GM19468 (cell line): Measurements from ENCODE around the gene SPRY1.

Source experiments
- ATAC-seq: cut with Tn5 transposase; IDR thresholded peaks from one replicate; pipeline ENCODE4 v1.9.1; 2021; ENCODE audit warnings: mild to moderate bottlenecking, moderate library complexity, moderate number of reproducible peaks; ENCODE audit not compliant: unreplicated experiment; ENCODE audit errors: extremely low read depth

Gene SPRY1, protein sequence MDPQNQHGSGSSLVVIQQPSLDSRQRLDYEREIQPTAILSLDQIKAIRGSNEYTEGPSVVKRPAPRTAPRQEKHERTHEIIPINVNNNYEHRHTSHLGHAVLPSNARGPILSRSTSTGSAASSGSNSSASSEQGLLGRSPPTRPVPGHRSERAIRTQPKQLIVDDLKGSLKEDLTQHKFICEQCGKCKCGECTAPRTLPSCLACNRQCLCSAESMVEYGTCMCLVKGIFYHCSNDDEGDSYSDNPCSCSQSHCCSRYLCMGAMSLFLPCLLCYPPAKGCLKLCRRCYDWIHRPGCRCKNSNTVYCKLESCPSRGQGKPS

DNA sequence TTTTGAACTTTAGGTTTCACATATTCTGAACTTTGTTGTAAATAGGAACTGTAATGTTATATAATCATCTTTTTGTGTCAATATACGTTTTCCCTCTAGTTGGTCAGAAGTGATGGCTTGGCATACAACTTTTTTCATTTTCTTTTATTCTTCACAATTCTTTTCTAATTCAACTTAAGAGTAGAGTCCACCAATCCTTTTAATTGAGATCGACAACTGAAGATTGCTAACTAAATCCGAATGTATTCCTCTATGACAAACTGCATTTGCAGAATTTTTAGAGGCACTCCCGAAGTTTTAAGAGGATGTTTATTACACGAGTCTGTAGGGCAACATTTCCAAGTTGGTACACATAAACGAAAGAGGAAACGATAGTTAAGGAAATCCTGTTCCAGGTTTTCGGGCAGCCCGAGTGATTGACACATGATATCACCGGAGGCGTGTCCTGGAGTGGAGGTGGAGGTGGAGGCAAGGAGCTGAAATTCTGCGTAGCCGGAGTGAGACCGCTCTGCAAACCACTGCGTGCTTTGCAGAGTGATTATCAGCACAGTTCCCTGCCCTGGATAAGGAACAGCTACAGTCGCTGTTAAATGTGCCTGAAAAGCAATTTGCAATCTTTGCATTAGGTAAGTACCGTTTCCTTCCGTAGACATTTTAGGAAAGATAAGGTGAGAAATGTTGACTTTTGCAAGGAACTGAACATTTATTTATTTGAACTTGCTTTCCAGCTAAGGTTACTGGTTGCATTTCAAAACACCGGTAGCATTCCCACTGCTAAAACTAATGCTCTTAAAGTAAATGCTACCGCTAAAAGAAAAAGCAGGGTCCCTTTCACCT, at the start of gene SPRY1:
Gene SPRY1, plus strand, starts transcription at position 489 of the 837 bp plus-strand sequence. CDS start 4,797 bp downstream, outside the sequence.
- peak; percentile 28 for ATAC-seq

DNA sequence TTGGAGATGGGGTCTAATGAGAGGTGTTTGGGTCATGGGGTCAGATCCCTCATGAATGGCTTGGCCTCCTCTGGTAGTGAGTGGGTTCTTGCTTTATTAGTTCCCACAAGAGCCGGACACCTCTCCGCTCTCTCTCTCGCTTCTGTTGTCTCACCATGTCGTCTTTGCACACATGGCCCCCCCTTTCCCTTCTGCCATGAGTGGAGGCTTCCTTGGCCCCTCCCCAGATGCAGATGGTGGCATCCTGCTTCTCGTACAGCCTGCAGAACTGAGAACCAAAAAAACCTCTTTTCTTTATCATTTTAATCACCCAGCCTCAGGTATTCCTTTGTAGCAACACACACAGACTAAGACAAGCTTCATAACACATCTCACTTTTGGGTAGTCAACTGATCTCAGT, 49.6 kb upstream of the SPRY1 start:
- ATAC-seq: no peak

DNA sequence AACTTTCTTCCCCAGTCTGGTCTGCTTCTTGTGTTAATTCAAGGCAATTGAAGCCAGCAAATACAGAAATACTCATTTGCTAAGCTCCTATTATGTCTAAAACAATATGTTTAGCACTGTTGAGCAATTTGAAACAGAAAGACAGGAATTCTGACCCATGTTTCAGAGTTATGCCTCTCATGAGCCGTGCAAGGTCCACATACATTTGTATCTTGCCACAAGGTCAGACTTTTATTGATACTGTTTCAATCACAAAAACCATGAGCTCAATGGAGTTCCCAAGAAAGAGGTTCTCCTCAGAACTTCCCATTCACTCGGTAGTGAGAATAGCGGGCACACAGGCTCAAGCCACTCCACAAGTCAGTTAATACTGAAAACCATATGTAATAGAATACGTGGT, 47.6 kb upstream of the SPRY1 start:
- ATAC-seq: no peak

DNA sequence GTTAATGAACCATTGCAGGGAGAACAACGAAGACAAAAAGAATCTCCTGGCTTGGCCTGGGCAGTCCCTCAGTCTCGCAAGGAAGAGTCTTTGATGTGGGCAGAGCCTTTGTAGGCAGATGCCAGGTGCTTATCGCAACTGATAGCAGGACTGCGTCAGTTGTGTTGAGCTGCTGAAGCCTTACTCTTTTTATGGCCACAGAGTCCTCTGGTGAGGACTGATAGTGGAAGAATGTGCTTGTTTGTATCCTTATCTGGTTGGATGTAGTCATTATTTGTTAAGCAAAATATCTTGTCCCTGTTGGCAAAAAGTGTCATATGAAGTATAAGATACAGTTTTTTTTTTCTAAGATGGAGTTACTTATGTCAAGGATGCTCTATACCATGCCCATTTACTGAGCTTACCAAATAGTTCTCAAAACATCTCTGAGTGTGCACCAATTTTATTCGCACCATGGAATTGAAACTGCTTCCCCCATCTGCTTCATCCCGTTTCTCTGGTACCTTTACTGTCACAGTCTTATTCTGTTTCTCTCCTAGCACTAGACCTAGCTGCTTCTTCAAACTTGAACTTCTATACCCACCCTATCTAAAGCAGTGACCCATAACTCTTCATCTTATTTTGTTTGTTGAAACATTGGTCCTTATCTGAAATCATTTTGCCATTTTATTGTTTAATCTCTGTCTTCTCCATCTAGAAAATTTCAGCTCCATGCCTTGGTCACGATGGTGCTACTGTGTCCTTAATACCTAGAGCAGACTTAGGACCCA, 47.0 kb upstream of the SPRY1 start:
- ATAC-seq: no peak

DNA sequence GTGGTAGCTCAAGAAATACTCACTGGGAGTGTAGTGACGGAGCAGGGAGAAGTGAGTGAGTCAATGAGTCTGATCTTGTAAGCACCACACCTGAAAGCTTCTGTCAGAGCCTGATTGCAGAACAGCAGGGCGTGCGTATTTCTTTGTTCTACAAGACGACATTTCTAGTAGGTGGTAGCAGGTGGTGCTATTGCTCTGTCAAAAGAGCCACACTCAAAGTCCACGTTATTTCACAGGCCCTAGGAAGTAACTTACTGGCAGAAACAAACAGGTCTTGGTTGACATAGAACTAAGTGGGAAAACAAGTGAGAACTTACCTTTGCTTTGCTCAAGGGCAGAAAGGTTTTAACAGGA, 46.4 kb upstream of the SPRY1 start:
- ATAC-seq: no peak

DNA sequence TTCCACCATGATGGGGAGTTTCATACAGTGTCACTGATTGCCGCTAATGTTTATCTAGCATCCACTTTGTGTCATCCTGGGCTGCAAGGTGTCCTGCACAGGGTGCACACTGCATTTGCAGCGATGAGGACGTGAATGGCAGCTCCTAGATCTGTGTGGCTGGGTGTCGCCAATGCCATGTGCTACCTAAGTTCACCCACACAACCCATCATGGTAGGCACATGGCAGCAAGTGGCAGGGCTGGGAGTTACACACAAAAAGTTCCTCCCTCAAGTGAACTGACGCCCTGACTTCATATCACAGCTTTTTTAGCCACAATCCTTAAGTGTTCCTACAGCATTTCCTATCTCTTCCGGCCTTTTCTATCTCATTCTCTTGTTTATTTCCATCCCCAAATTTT, 45.9 kb upstream of the SPRY1 start:
- no peak for ATAC-seq

DNA sequence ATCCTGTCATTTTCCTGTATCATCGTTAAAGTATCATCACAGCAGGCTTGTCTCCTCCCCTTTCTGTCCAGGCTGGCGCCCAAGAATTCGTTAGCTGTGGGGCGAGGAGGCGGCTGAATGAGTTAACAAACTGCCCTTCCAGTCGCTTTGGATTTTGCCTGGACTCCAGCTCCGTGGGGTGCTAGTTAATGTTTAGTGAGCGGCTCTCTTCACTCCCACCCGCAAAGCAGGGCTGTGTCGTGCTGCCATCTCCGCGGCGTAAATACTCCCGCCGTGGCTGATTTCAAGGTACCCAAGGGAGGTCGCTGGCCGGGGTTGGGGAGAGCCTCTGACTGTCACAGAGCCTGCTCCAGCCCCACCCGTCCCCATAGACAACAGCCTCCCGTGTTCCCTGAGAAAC, 44.9 kb upstream of the SPRY1 start:
- ATAC-seq: no peak

DNA sequence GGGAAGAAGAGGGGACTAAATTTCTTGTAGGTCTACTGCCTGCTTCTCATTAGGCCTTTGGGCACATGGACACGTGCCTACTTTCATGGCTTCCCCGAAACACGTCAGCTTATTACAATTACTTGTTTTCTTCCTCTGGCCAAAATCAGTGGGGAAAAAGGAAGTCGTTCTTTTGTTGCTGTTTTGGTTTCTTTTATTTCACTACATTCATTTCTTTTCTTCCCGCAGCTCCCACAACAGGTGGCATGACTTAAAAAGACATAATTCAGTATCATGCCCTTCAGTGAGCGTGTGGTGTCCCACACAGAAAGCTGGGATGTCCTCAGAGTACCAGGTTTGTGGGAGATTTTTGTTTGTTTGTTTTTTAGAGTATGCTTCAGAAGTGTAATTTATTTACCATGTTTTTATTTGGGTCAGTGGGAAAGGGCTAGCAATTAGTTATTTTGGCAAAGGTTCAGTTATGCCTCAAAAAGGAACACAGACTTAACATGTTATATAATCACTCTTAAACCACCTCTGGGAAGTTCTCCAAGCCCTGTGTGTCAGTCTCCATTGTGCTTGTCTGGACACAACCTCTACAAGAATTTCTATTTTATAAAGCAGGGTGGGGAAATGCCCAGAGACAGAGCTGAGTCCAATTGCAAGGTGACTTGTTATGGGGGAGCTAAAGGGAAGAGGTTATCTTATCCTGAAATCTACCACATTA, 44.2 kb upstream of the SPRY1 start:
- no peak for ATAC-seq

DNA sequence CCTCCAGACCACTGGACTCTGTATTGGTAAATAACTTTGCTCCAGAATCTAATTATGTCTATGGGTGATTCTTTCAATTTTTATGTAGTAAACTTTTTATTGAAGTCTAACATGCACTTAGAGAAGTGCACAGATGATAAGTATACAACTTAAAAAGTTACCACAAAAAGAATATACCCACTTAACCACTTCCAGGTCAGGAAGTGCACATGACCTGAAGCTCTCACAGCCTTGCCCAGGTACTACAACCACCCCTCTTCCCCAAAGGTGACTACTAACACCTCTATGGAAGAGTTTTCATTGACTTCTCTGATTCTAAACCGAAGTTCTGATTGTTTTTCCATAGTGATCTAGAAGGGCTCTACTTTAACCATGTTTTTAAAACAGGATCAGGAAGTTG, 43.6 kb upstream of the SPRY1 start:
- no peak for ATAC-seq

DNA sequence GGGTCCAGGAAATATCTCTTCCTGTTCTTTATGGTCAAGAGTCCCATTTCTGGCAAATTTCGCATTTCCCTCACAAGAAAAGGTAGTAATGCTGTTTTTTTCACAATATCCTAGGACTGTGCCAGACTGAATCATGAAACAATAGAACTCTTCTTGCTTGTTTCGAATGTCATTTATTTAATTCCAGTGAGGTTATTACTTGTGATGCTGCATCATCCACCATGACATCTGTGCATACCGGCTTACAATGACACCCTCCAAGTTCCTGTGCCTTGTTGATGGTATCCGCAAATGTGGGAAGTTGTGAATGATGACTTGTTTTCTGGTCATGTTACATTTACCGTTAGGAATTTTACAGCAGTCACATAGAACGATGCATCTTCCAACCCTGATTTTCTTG, 42.9 kb upstream of the SPRY1 start:
- ATAC-seq: no peak

DNA sequence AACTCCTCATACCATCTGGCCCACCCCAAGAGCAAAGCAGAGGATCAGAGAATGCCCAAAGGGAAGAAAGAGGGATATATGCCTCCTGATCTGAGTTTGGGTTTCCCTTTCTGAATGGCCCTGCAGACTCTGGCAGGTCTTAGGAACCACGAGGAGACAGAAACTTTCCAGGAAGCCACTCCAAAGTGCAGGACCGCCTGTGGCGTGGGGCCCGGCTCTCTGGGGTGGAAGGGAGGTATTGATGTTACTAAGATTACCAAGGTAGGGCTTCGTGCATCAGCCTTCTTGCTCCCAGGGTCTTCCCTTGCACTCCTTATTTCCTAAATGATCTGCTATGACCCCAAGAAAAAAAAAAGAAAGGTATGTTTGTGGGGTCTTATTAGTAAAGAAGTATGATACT, 41.9 kb upstream of the SPRY1 start:
- ATAC-seq: no peak

DNA sequence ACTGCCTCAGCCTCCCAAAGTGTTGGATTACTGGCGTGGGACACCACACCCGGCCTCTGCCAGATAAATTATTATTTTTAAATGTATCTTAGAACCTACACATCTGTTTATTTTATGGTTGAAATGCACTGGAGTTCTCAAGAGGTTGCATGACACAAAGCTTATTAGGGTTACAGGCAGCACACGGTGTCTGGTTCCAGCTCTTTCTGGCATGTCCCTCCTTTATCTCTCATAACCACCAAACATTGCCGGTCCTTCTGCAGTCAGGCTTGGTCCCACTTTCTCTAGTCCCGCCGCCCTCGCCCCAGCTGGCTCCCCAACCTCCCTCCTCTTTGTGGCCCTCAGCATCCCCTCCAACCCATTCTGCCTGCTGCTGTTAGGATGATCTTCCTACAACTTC, 39.7 kb upstream of the SPRY1 start:
- no peak for ATAC-seq

DNA sequence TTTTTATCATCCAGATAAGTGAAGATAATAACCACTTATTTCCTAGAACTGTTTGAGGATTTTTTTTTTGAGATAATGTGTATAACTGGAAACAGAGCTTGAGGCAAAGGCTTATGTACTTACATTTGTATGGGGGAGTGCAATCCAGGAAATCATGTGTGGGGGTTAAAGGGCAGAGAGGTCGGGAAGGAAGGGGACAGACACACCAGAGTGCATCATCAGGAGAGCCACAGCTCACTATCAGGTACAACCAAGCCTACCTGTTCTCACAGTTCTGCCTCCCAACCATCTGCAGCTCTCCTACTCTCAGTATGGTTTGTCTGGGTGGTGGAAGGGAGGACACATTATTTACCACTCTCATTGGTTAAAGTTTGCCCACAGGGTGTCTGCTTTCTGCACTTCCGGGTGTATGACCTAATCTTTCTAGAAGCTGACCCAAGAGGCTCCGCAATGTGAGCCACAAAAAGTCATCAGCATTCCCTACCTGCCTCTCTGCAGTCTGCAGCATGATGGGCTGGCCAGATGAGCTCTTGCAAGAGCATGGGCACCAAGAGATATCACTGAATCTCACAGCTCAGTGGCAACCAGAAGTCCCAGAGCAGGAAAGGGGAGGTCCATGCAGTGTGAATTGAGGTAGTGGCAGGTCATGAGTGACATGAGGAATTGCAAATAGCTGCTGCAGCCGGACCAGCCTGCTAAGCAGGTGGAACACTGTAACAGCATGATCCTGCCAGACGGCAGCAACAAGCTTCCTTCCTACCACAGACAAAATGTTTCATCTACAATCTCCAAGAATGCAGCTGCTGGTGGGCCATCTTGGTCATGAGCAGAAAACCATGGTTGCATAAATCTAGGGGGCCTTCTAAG, 36.9 kb upstream of the SPRY1 start:
- no peak for ATAC-seq

DNA sequence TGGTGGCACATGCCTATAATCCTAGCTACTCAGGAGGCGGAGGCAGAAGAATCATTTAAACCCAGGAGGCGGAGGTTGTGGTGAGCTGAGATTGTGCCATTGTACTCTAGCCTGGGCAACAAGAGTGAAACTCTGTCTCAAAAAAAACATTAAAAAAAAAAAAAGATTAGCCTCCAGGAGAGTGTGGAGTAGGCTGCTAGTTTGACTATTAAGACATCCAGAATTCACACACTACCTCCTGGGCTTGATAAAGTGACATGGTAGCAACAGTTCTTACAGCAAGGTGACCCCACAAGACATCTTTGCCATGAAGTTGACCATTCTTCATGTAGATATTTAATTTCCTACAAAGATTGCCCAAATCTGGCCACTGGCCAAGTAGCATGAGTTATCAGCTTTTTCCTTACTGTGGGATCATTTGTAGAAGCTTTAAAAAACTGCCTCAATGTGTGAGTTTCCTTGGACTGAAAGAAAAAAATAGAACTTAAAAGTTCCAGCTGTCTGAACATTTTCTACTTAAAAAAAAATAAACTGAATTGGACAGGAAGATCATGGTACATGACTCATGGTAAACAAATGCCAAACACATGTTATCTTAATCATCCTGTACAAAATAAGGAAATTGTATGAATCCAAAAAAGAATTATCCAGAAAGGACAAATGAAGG, 35.3 kb upstream of the SPRY1 start:
- ATAC-seq: no peak

DNA sequence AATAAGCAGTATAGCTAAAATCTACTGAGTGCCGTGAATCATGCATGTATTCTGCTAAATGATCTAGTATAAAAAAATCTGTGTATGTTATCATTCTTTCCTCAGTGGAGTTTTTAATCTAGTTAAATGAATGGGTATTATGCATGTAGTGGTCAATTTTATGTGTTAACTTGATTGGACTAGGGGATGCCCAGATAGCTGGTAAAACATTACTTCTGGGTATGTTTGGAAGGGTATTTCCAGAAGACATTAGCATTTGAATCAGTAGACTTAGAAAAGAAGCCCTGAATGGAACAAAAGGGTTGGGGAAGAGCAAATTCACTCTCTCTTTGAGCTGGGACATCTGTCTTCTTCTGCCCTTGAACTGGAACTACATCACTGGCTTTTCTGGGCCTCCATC, 34.5 kb upstream of the SPRY1 start:
- no peak for ATAC-seq

DNA sequence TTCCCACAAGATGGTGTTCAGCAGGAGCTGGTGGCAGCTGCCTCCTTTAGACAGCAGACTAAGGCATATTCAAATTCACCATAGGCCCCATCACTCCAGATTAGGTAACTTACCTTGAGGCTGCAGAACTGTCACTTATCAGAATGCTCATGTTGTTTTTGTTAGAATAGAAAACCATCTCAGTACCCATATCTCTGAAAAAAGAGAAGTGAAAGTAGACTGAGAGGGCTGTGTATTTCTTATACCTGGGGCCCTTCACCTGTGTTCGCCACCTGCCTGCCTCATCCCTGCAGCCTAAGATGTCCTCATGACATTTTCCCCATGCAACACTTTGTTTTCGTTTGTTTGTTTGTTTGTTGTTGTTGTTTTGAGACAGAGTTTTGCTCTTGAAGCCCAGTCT, 32.9 kb upstream of the SPRY1 start:
- peak; percentile 88 for ATAC-seq

DNA sequence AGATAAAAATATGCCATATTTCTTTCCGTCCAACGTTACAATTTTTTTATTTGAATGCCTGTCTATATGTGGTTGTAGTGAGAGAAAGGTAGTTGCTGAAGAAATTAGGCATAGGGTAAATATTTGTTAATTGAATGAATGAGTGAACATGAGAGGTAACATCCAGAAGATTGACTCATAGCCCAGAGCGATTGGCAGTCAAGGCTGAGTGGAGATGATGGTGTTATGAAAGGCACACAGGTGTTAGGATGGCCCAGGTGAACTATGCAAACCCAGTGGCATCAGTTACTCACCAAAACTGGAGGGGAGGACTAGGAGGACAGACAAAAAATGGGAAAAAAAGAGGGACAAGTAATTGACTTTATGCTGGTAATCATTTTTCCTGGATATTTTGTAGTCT, 31.7 kb upstream of the SPRY1 start:
- ATAC-seq: no peak

DNA sequence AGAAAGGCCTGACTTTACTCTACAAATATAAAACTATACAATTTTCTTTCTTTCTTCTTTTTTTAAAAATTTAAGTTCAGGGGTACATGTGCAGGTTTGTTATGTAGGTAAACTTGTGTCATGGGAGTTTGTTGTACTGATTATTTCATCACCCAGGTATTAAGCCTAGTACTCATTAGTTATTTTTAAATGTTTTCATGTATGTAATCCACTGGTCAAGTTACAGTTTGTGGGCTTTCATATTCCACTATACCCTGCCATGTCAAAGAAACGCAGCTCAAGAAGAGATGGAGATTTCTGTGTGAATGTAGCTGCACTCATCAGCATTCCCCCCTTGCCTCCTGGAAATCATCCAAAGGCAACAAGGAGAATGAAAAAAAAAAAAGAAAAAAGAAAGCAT, 31.2 kb upstream of the SPRY1 start:
- no peak for ATAC-seq

DNA sequence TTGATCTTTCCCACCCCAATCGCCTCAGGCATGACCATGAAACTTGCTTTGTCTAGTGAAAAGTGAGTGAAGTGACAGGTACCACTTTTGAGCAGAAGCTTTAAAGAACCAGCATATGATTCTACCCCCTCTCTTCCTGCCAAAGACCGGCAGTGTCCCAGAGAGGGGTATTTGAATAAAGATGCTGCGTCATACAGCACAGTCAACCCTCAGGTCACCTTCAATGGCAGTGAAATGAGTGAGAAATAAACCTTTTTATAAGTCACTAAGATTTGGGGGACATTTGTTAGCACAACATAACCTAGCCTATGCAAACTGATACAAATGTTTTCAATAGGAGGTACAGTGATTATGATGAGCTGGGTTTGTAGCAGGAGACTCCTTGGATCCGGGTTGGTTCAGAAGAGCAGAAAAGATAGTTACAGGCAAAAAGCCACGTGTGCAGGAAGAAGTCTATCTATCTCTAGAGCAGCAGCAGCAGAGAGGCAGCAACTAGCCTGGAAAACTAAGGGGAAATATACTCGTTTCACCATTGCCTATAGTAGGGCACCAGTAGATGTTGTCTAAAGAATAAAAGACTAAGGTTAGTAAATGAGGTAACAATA, 30.3 kb upstream of the SPRY1 start:
- ATAC-seq: no peak
